ENCODE measurements around the gene ZSCAN2.

Gene ZSCAN2

GRCh38 chr15:84604826-84605553, 4.2 kb downstream of the ZSCAN2 start:
- TF ChIP-seq ZFX (IDR thresholded peaks at IDR 0.05) (no peak), CTCF (conservative IDR thresholded peaks at IDR 0.05) (no peak)
- H3K27ac ChIP-seq = no peak overlapping the region

- no peak overlapping the region for H3K27ac ChIP-seq
- no peak for TF ChIP-seq CTCF (conservative IDR thresholded peaks at IDR 0.05)
- no peak for TF ChIP-seq ZFX (IDR thresholded peaks at IDR 0.05)
Measured at GRCh38 chr15:84605554-84605882, 4.7 kb downstream of the ZSCAN2 start.

- H3K27ac ChIP-seq = no peak overlapping the region
- TF ChIP-seq CTCF (conservative IDR thresholded peaks at IDR 0.05) = no peak
- TF ChIP-seq ZFX (IDR thresholded peaks at IDR 0.05) = no peak
Measured at GRCh38 chr15:84606653-84607120, 5.9 kb downstream of the ZSCAN2 start.

GRCh38 chr15:84608707-84609284, 8.0 kb downstream of the ZSCAN2 start:
- no peak for TF ChIP-seq CTCF (conservative IDR thresholded peaks at IDR 0.05)
- TF ChIP-seq ZFX (IDR thresholded peaks at IDR 0.05) = no peak
- no peak overlapping the region for H3K27ac ChIP-seq

- TF ChIP-seq ZFX (IDR thresholded peaks at IDR 0.05) (no peak), CTCF (conservative IDR thresholded peaks at IDR 0.05) (no peak)
- H3K27ac ChIP-seq = no peak overlapping the region
Measured at GRCh38 chr15:84609818-84610525, 9.2 kb downstream of the ZSCAN2 start.

- no peak overlapping the region for H3K27ac ChIP-seq
- no peak for TF ChIP-seq CTCF (conservative IDR thresholded peaks at IDR 0.05)
- TF ChIP-seq ZFX (IDR thresholded peaks at IDR 0.05) = no peak
Measured at GRCh38 chr15:84611631-84612030, 10.8 kb downstream of the ZSCAN2 start.

GRCh38 chr15:84616235-84616634, 15.4 kb downstream of the ZSCAN2 start:
- no peak overlapping the region for H3K27ac ChIP-seq
- TF ChIP-seq CTCF (conservative IDR thresholded peaks at IDR 0.05) (no peak), ZFX (IDR thresholded peaks at IDR 0.05) (no peak)
